Activated naive CD4-positive, alpha-beta T cell treated with anti-CD3 and anti-CD28 coated beads, Interleukin-2, amount 50 U/mL, for 24 hours (primary cell): ENCODE measurements around the gene DDX60.
"Not testable (repeated sequence)": the region's sequence is repeated elsewhere in the genome, so short reads cannot be mapped to it uniquely, and the experiment has no call there.

ENCODE experiments used
- H3K27ac Mint-ChIP-seq: one replicate; pipeline ENCODE4 v1.8.0; 2021; ENCODE audit warnings: mild to moderate bottlenecking, mixed read lengths
- H3K27me3 Mint-ChIP-seq: one replicate; pipeline ENCODE4 v1.8.0; 2021; ENCODE audit warnings: mixed read lengths
- H3K36me3 Mint-ChIP-seq: one replicate; pipeline ENCODE4 v1.8.0; 2021; ENCODE audit warnings: mixed read lengths
- H3K4me1 Mint-ChIP-seq: one replicate; pipeline ENCODE4 v1.8.0; 2021; ENCODE audit warnings: mixed read lengths
- H3K4me3 Mint-ChIP-seq: one replicate; pipeline ENCODE4 v1.8.0; 2021; ENCODE audit warnings: mild to moderate bottlenecking, mixed read lengths
- H3K9me3 Mint-ChIP-seq: one replicate; pipeline ENCODE4 v1.8.0; 2021; ENCODE audit warnings: mixed read lengths

Gene DDX60

GRCh38 chr4:168318266-168318895 lies at the start of gene DDX60:
Gene DDX60, minus strand, starts transcription at chr4:168318752. Its CDS starts 7,493 bp downstream, at chr4:168311259.
- Mint-ChIP-seq H3K9me3 (peaks cover 7% of the 10 kb centered on the region), H3K36me3 (peaks cover 5% of the 10 kb centered on the region), H3K4me3 (peak within 1 kb of the TSS; percentile 92), H3K27ac (peak within 1 kb of the TSS; percentile 89), H3K27me3 (no peaks in the 10 kb centered on the region), H3K4me1 (peaks cover 68% of the 10 kb centered on the region)

- H3K27me3 Mint-ChIP-seq = no peaks in the 10 kb centered on the region
- no peak overlapping the region for H3K4me3 Mint-ChIP-seq
- no peak overlapping the region for H3K27ac Mint-ChIP-seq
- H3K4me1 Mint-ChIP-seq = peaks cover 25% of the 10 kb centered on the region
- H3K36me3 Mint-ChIP-seq = peaks cover 72% of the 10 kb centered on the region
- peaks cover 17% of the 10 kb centered on the region for H3K9me3 Mint-ChIP-seq
Observed at GRCh38 chr4:168367065-168367464, 48.5 kb upstream of the DDX60 start.

- Mint-ChIP-seq H3K27ac (no peak overlapping the region), H3K36me3 (peaks cover 76% of the 10 kb centered on the region), H3K9me3 (peaks cover 14% of the 10 kb centered on the region), H3K27me3 (no peaks in the 10 kb centered on the region), H3K4me1 (peaks cover 25% of the 10 kb centered on the region), H3K4me3 (no peak overlapping the region)
Observed at GRCh38 chr4:168362025-168362401, 43.5 kb upstream of the DDX60 start.

- H3K27ac Mint-ChIP-seq = no peak overlapping the region
- H3K9me3 Mint-ChIP-seq = peaks cover 14% of the 10 kb centered on the region
- H3K4me3 Mint-ChIP-seq = no peak overlapping the region
- H3K36me3 Mint-ChIP-seq = peaks cover 77% of the 10 kb centered on the region
- peaks cover 25% of the 10 kb centered on the region for H3K4me1 Mint-ChIP-seq
- no peaks in the 10 kb centered on the region for H3K27me3 Mint-ChIP-seq
Observed at GRCh38 chr4:168361365-168362024, 42.9 kb upstream of the DDX60 start.

GRCh38 chr4:168360271-168360670 lies 41.7 kb upstream of the DDX60 start:
- Mint-ChIP-seq H3K27me3 (no peaks in the 10 kb centered on the region), H3K36me3 (peaks cover 73% of the 10 kb centered on the region), H3K27ac (no peak overlapping the region), H3K4me3 (no peak overlapping the region), H3K9me3 (peaks cover 14% of the 10 kb centered on the region), H3K4me1 (peaks cover 18% of the 10 kb centered on the region)

- Mint-ChIP-seq H3K9me3 (peaks cover 14% of the 10 kb centered on the region), H3K27me3 (no peaks in the 10 kb centered on the region), H3K27ac (no peak overlapping the region), H3K36me3 (peaks cover 61% of the 10 kb centered on the region), H3K4me1 (no peaks in the 10 kb centered on the region), H3K4me3 (no peak overlapping the region)
Observed at GRCh38 chr4:168357941-168358340, 39.4 kb upstream of the DDX60 start.

- Mint-ChIP-seq H3K36me3 (peaks cover 35% of the 10 kb centered on the region), H3K9me3 (peaks cover 8% of the 10 kb centered on the region), H3K27me3 (no peaks in the 10 kb centered on the region), H3K4me1 (no peaks in the 10 kb centered on the region), H3K27ac (no peak overlapping the region), H3K4me3 (no peak overlapping the region)
Observed at GRCh38 chr4:168353746-168354145, 35.2 kb upstream of the DDX60 start.

- no peaks in the 10 kb centered on the region for H3K27me3 Mint-ChIP-seq
- no peaks in the 10 kb centered on the region for H3K4me1 Mint-ChIP-seq
- no peak overlapping the region for H3K4me3 Mint-ChIP-seq
- no peak overlapping the region for H3K27ac Mint-ChIP-seq
- no peaks in the 10 kb centered on the region for H3K36me3 Mint-ChIP-seq
- no peaks in the 10 kb centered on the region for H3K9me3 Mint-ChIP-seq
Observed at GRCh38 chr4:168337550-168337940, 19.0 kb upstream of the DDX60 start.

GRCh38 chr4:168336837-168337549 lies 18.4 kb upstream of the DDX60 start:
- Mint-ChIP-seq H3K9me3 (no peaks in the 10 kb centered on the region), H3K36me3 (no peaks in the 10 kb centered on the region), H3K27me3 (no peaks in the 10 kb centered on the region), H3K4me3 (no peak overlapping the region), H3K27ac (no peak overlapping the region), H3K4me1 (no peaks in the 10 kb centered on the region)

GRCh38 chr4:168335621-168336020 lies 17.1 kb upstream of the DDX60 start:
- no peaks in the 10 kb centered on the region for H3K27me3 Mint-ChIP-seq
- H3K4me1 Mint-ChIP-seq = no peaks in the 10 kb centered on the region
- no peaks in the 10 kb centered on the region for H3K36me3 Mint-ChIP-seq
- H3K4me3 Mint-ChIP-seq = no peak overlapping the region
- H3K9me3 Mint-ChIP-seq = no peaks in the 10 kb centered on the region
- H3K27ac Mint-ChIP-seq = no peak overlapping the region

GRCh38 chr4:168334053-168334452 lies 15.5 kb upstream of the DDX60 start:
- Mint-ChIP-seq H3K27me3 (no peaks in the 10 kb centered on the region), H3K36me3 (no peaks in the 10 kb centered on the region), H3K9me3 (no peaks in the 10 kb centered on the region), H3K4me3 (no peak overlapping the region), H3K27ac (no peak overlapping the region), H3K4me1 (no peaks in the 10 kb centered on the region)

- H3K9me3 Mint-ChIP-seq, H3K36me3 Mint-ChIP-seq, H3K4me1 Mint-ChIP-seq, H3K27me3 Mint-ChIP-seq, H3K27ac Mint-ChIP-seq, H3K4me3 Mint-ChIP-seq: not testable (repeated sequence)
Observed at GRCh38 chr4:168330575-168330974, 12.0 kb upstream of the DDX60 start.

- H3K9me3 Mint-ChIP-seq = peaks cover 7% of the 10 kb centered on the region
- H3K4me1 Mint-ChIP-seq = peaks cover 8% of the 10 kb centered on the region
- H3K36me3 Mint-ChIP-seq = peaks cover 4% of the 10 kb centered on the region
- H3K27me3 Mint-ChIP-seq = no peaks in the 10 kb centered on the region
- H3K4me3 Mint-ChIP-seq = no peak overlapping the region
- no peak overlapping the region for H3K27ac Mint-ChIP-seq
Observed at GRCh38 chr4:168325591-168325990, 7.0 kb upstream of the DDX60 start.

- H3K27me3 Mint-ChIP-seq = no peaks in the 10 kb centered on the region
- no peak overlapping the region for H3K4me3 Mint-ChIP-seq
- no peak overlapping the region for H3K27ac Mint-ChIP-seq
Observed at GRCh38 chr4:168321006-168321405, 2.5 kb upstream of the DDX60 start.

GRCh38 chr4:168319486-168320019 lies 1.0 kb upstream of the DDX60 start:
- Mint-ChIP-seq H3K36me3 (peaks cover 5% of the 10 kb centered on the region), H3K27ac (peak overlapping the region; percentile 89), H3K27me3 (no peaks in the 10 kb centered on the region), H3K4me3 (peak overlapping the region; percentile 92), H3K9me3 (peaks cover 7% of the 10 kb centered on the region), H3K4me1 (peaks cover 59% of the 10 kb centered on the region)

More at GRCh38 chr4:168321006-168321405, 2.5 kb upstream of the DDX60 start:
- H3K9me3 Mint-ChIP-seq = peaks cover 7% of the 10 kb centered on the region
- peaks cover 5% of the 10 kb centered on the region for H3K36me3 Mint-ChIP-seq
- peaks cover 47% of the 10 kb centered on the region for H3K4me1 Mint-ChIP-seq

GRCh38 chr4:168317621-168318020 lies 931 bp downstream of the DDX60 start:
- peaks cover 5% of the 10 kb centered on the region for H3K36me3 Mint-ChIP-seq
- H3K4me1 Mint-ChIP-seq = peaks cover 76% of the 10 kb centered on the region

More at GRCh38 chr4:168317621-168318020, 931 bp downstream of the DDX60 start:
- Mint-ChIP-seq H3K27me3 (no peaks in the 10 kb centered on the region), H3K9me3 (peaks cover 7% of the 10 kb centered on the region), H3K4me3 (peak overlapping the region; percentile 92), H3K27ac (peak overlapping the region; percentile 89)
